A549 (cell line): Measurements from ENCODE around the gene TECPR2. TPM values are rescaled to one million over a fixed set of nuclear protein-coding genes. Genes with fewer than 3 reads are reported as not detected.

ENCODE experiments used
- ATAC-seq, 2 experiments: fragments of 200-7000 bp in 1 of 2; fragments of >200 bp in 1 of 2; cut with Nextera tagmentation in 1 of 2; cut with Tn5 transposase in 1 of 2; 3 replicates each; pipeline versions ENCODE4 v1.8.0 to v1.9.1; 2018 to 2020; ENCODE audit warnings: mild to moderate bottlenecking in 1 of 2, moderate library complexity in 1 of 2
- CTCF ChIA-PET: fragments of 300-600 bp; sonication (Branson Sonifier 250); formaldehyde crosslinking; extraction: SDS; loops from one replicate; lab custom pipeline; 2021; ENCODE audit warnings: antibody characterized with exemption, inconsistent platforms; lab: Yijun Ruan, JAX
- POLR2A ChIA-PET: fragments of 350-600 bp; formaldehyde crosslinking; extraction: SDS; loops from one replicate; lab custom pipeline; 2021; ENCODE audit warnings: antibody characterized with exemption, inconsistent platforms; lab: Yijun Ruan, JAX
- DNase-seq, 2 experiments: peaks; one replicate each; pipeline versions ENCODE4 v3.0.0 to v3.0.0-alpha.2; 2011 to 2016; ENCODE audit warnings: low read depth in 1 of 2, low spot score in 1 of 2
- FAIRE-seq: peaks from 2 replicates; lab custom pipeline; 2011; peaks lifted over from hg19 to GRCh38; lab: Jason Lieb, UNC
- H3K27ac ChIP-seq, 2 experiments: fragments of >200 bp; sonication (Bioruptor Twin); formaldehyde crosslinking; 3 replicates each; pipeline ENCODE4 v1.5.1; 2016 to 2017
- H3K4me1 ChIP-seq: fragments of >200 bp; sonication (Bioruptor Twin); formaldehyde crosslinking; 3 replicates; pipeline ENCODE4 v1.6.1; 2016
- H3K4me2 ChIP-seq: fragments of >200 bp; sonication (Bioruptor Twin); formaldehyde crosslinking; 3 replicates; pipeline ENCODE4 v1.6.1; 2016
- H3K4me3 ChIP-seq: fragments of >200 bp; sonication (Bioruptor Twin); formaldehyde crosslinking; 3 replicates; pipeline ENCODE4 v1.5.1; 2016
- H3K9me3 ChIP-seq: fragments of >200 bp; sonication (Bioruptor Twin); formaldehyde crosslinking; 3 replicates; pipeline ENCODE4 v1.6.1; 2016
- ATOH8 ChIP-seq: fragments of 250-450 bp; sonication (Bioruptor Pico); IDR thresholded peaks from 2 replicates; pipeline ENCODE4 v1.5.0; 2020; ENCODE audit warnings: low read depth, mild to moderate bottlenecking, moderate library complexity
- BCL3 ChIP-seq: fragments of >200 bp; sonication (Bioruptor Twin); formaldehyde crosslinking; IDR thresholded peaks from 3 replicates; pipeline ENCODE4 v1.6.1; 2016
- CEBPB ChIP-seq, 2 experiments: fragments of >200 bp in 1 of 2; sonication (Bioruptor Twin) in 1 of 2; formaldehyde crosslinking in 1 of 2; IDR thresholded peaks; 2 replicates each; pipeline ENCODE4 v1.6.1; 2012 to 2016
- CHD2 ChIP-seq: fragments of 150-350 bp; IDR thresholded peaks from 2 replicates; pipeline ENCODE4 v1.6.1; 2014; ENCODE audit warnings: low read length; ENCODE audit not compliant: partially characterized antibody
- EHF ChIP-seq: fragments of 250-450 bp; sonication (Bioruptor Pico); IDR thresholded peaks from 2 replicates; pipeline ENCODE4 v1.5.0; 2020; ENCODE audit warnings: mild to moderate bottlenecking
- ELK1 ChIP-seq: fragments of 150-350 bp; IDR thresholded peaks from 2 replicates; pipeline ENCODE4 v1.6.1; 2014; ENCODE audit warnings: low read depth, mild to moderate bottlenecking, low read length
- FOSB ChIP-seq: fragments of 250-450 bp; sonication (Bioruptor Pico); IDR thresholded peaks from 2 replicates; pipeline ENCODE4 v1.5.0; 2020; ENCODE audit warnings: mild to moderate bottlenecking, moderate library complexity
- FOSL2 ChIP-seq, 2 experiments: fragments of 450-650 bp in 1 of 2; fragments of >200 bp in 1 of 2; sonication (Bioruptor Twin) in 1 of 2; formaldehyde crosslinking; IDR thresholded peaks; 2 replicates each; pipeline versions ENCODE4 v1.5.0 to v1.6.1; 2016 to 2020; ENCODE audit warnings: mild to moderate bottlenecking in 1 of 2, moderate library complexity in 1 of 2
- GATA3 ChIP-seq: IDR thresholded peaks from 2 replicates; pipeline ENCODE4 v1.6.1; 2012; ENCODE audit warnings: borderline replicate concordance
- HDAC2 ChIP-seq: fragments of 200-600 bp; sonication (generic); IDR thresholded peaks from 2 replicates; pipeline ENCODE4 v1.6.1; 2016
- HES2 ChIP-seq: fragments of >200 bp; sonication (Bioruptor Twin); formaldehyde crosslinking; IDR thresholded peaks from 2 replicates; pipeline ENCODE4 v1.6.1; 2016
- HMGXB4 ChIP-seq: fragments of 250-450 bp; sonication (Bioruptor Pico); IDR thresholded peaks from 2 replicates; pipeline ENCODE4 v1.5.0; 2021; ENCODE audit warnings: mild to moderate bottlenecking, moderate library complexity, borderline replicate concordance
- HOXA7 ChIP-seq: fragments of 250-450 bp; sonication (Bioruptor Pico); IDR thresholded peaks from 2 replicates; pipeline ENCODE4 v1.5.0; 2020; ENCODE audit warnings: mild to moderate bottlenecking, moderate library complexity
- HOXB13 ChIP-seq: fragments of 250-450 bp; sonication (Bioruptor Pico); IDR thresholded peaks from 2 replicates; pipeline ENCODE4 v1.5.0; 2020; ENCODE audit warnings: low read depth, mild to moderate bottlenecking, moderate library complexity
- MAFK ChIP-seq: fragments of 450-650 bp; IDR thresholded peaks from 2 replicates; pipeline ENCODE4 v1.6.1; 2014; ENCODE audit not compliant: partially characterized antibody
- MAX ChIP-seq: IDR thresholded peaks from 2 replicates; pipeline ENCODE4 v1.6.1; 2012
- MYC ChIP-seq: IDR thresholded peaks from 2 replicates; pipeline ENCODE4 v1.6.1; 2012; ENCODE audit warnings: mild to moderate bottlenecking, inconsistent platforms, low read length, improper control_type of control experiment, borderline replicate concordance
- NFE2L2 ChIP-seq: fragments of 150-350 bp; conservative IDR thresholded peaks from 2 replicates; pipeline ENCODE4 v1.6.1; 2014; ENCODE audit warnings: low read length
- NPAS2 ChIP-seq: fragments of 250-450 bp; sonication (Bioruptor Pico); IDR thresholded peaks from 2 replicates; pipeline ENCODE4 v1.8.0; 2022; ENCODE audit warnings: mild to moderate bottlenecking, moderate library complexity, borderline replicate concordance
- PBX3 ChIP-seq: IDR thresholded peaks from 2 replicates; pipeline ENCODE4 v1.6.1; 2012
- PHF8 ChIP-seq: fragments of 200-600 bp; sonication (generic); IDR thresholded peaks from 2 replicates; pipeline ENCODE4 v1.6.1; 2016; ENCODE audit warnings: low read depth, mild to moderate bottlenecking, antibody characterized with exemption, moderate library complexity, borderline replicate concordance
- POLR2AphosphoS2 ChIP-seq: conservative IDR thresholded peaks from 2 replicates; pipeline ENCODE4 v1.6.1; 2012; ENCODE audit warnings: low read length, improper control_type of control experiment, inconsistent platforms
- RCOR1 ChIP-seq: fragments of 150-350 bp; IDR thresholded peaks from 2 replicates; pipeline ENCODE4 v1.6.1; 2014; ENCODE audit warnings: antibody characterized with exemption, low read length, low read depth
- REST ChIP-seq: fragments of 200-600 bp; sonication (generic); IDR thresholded peaks from 2 replicates; pipeline ENCODE4 v1.6.1; 2016; ENCODE audit warnings: antibody characterized with exemption, mild to moderate bottlenecking, moderate library complexity
- TFCP2L1 ChIP-seq: fragments of 250-450 bp; sonication (Bioruptor Pico); IDR thresholded peaks from 2 replicates; pipeline ENCODE4 v1.5.0; 2021; ENCODE audit warnings: mild to moderate bottlenecking
- ZFP36 ChIP-seq: fragments of 450-650 bp; IDR thresholded peaks from 2 replicates; pipeline ENCODE4 v1.6.1; 2014; ENCODE audit warnings: borderline replicate concordance; ENCODE audit not compliant: partially characterized antibody
- ZNF302 ChIP-seq: fragments of 250-450 bp; sonication (Bioruptor Pico); IDR thresholded peaks from 2 replicates; pipeline ENCODE4 v1.9.0; 2021; ENCODE audit warnings: inconsistent platforms, mild to moderate bottlenecking, moderate library complexity
- ZSCAN20 ChIP-seq: fragments of 250-450 bp; sonication (Bioruptor Pico); IDR thresholded peaks from 2 replicates; pipeline ENCODE4 v1.8.0; 2022; ENCODE audit warnings: mild to moderate bottlenecking, moderate library complexity
- WGBS: methylation state at CpG from one replicate; pipeline ENCODE4 v1.1.6; 2017; ENCODE audit errors: missing lambda C conversion rate; 5-methylcytosine and 5-hydroxymethylcytosine counted together
- polyA plus RNA-seq, 4 experiments: library from polyadenylated mRNA; depleted of rRNA in 3 of 4; stranded (reverse); fragments of >200 nt; fragmentation: RNase III in 1 of 4; extraction: RNeasy Plus Mini Kit Qiagen cat#74134 plus additional on column Dnase treatment in 1 of 4; gene quantifications; 2 replicates in 3 of 4; 3 replicates in 1 of 4; pipeline ENCODE4 v1.2.3, GENCODE V29; 2011 to 2017

Gene TECPR2
- polyA plus RNA-seq, 2 of the 4 experiments (the other 2 are of a cell fraction), result 5.9 to 7.6 TPM

GRCh38 chr14:102314242-102315011, 48.3 kb upstream of the TECPR2 start:
- H3K27ac ChIP-seq, result peak overlapping the region; percentile 70 to 91
- ATAC-seq, result peak; percentile 62 to 72
- WGBS, result 13% methylated on average over 39 of the region's 52 CpGs
- peaks cover 28% of the 10 kb centered on the region for H3K4me1 ChIP-seq
- H3K4me2 ChIP-seq, result peak overlapping the region; percentile 90
- DNase-seq, result peak; percentile 84 to 88
- CTCF ChIA-PET, result interaction anchor here (0.6 to 6.8 kb wide), 62 partner anchors 11 to 545 kb away, joined by 3 to 83 read pairs (median 5); partner anchors contain the start of genes DYNC1H1, MOK and WDR20
- no peak for FAIRE-seq
- H3K9me3 ChIP-seq, result no peaks in the 10 kb centered on the region
- H3K4me3 ChIP-seq, result peak overlapping the region; percentile 54
- POLR2A ChIA-PET, result interaction anchor here (0.9 to 1.7 kb wide), 2 partner anchors 9 to 40 kb away, joined by 4 to 6 read pairs; partner anchors contain the start of gene MOK
- TF ChIP-seq HOXA7 (CRISPR knock-in tag) (no peak), POLR2AphosphoS2 (no peak), EHF (no peak), FOSL2 (IDR thresholded peaks at IDR 0.05) (no peak), FOSL2 (CRISPR knock-in tag; IDR thresholded peaks at IDR 0.05) (peak; percentile 15; the same call in 1 of the 2 replicates), HES2 (no peak), RCOR1 (no peak), ZSCAN20 (no peak), ATOH8 (no peak), PBX3 (no peak), TFCP2L1 (no peak), FOSB (CRISPR knock-in tag) (no peak), ELK1 (no peak), HMGXB4 (CRISPR knock-in tag) (peak; percentile 80; the same call in 1 of the 2 replicates), PHF8 (no peak), CHD2 (no peak), CEBPB (IDR thresholded peaks at IDR 0.05) (no peak), MAX (peak; percentile 99), MYC (peak; percentile 92), NFE2L2 (no peak), HDAC2 (no peak), NPAS2 (no peak), ZFP36 (no peak), ZNF302 (CRISPR knock-in tag) (no peak), MAFK (no peak), HOXB13 (CRISPR knock-in tag) (no peak), BCL3 (no peak), GATA3 (0 out of 2 replicates have a peak, but pooled peaks have one; percentile 11), REST (no peak)
